Left cardiac atrium (tissue), 4 donors: ENCODE data around the gene FAU. TPM values are rescaled to one million over a fixed set of nuclear protein-coding genes. Genes with fewer than 3 reads are reported as not detected.
"Not testable (repeated sequence)": the region's sequence is repeated elsewhere in the genome, so short reads cannot be mapped to it uniquely, and the experiment has no call there.

Experiments used
- ATAC-seq, 2 donors: fragments of 200-7000 bp; cut with Tn5 transposase; one replicate each; pipeline ENCODE4 v1.9.1; 2020; ENCODE audit warnings: mild to moderate bottlenecking in 2 of 2, moderate library complexity in 2 of 2
- DNase-seq: peaks from one replicate; pipeline ENCODE4 v3.0.0-alpha.2; 2020
- intact Hi-C, 2 donors: fragments of 100-400 bp; cut with DNase I; formaldehyde crosslinking; loops; one replicate each; pipeline versions ENCODE4 v1.14.1 to v1.15.1; 2022 to 2023
- long read RNA-seq: library from polyadenylated mRNA; unstranded; transcript quantifications from one replicate; pipeline ENCODE4 v2.0.0, GENCODE V29; 2021
- total RNA-seq, 2 donors: library from RNA; stranded (reverse); fragmentation: NEBNext Ultra II Directional; extraction: Animal tissue kit (Norgen Biotek cat#: 25700); gene quantifications; one replicate each; pipeline ENCODE4 v1.2.1, GENCODE V29; 2021
- donor health status: DM: no; HTN: yes; CAD: no.
- donor health status: DM: no; HTN: yes; CAD: no; lungs with severe emphysema.
- donor health status: DM: yes; HTN: yes; CAD: no.
- donor health status: Dilated cardiomyopathy.

The FAU gene
- 100 to 1,000 TPM; 651 to 723 TPM for total RNA-seq
- long read RNA-seq, transcript FAU-207 (5 exons, 847 nt), result major isoform, 29 of 32 reads
- long read RNA-seq, partial matches to known transcripts, result 0 of 32 reads
- long read RNA-seq, other reads (novel, unspliced or antisense), result 0 of 32 reads

DNA sequence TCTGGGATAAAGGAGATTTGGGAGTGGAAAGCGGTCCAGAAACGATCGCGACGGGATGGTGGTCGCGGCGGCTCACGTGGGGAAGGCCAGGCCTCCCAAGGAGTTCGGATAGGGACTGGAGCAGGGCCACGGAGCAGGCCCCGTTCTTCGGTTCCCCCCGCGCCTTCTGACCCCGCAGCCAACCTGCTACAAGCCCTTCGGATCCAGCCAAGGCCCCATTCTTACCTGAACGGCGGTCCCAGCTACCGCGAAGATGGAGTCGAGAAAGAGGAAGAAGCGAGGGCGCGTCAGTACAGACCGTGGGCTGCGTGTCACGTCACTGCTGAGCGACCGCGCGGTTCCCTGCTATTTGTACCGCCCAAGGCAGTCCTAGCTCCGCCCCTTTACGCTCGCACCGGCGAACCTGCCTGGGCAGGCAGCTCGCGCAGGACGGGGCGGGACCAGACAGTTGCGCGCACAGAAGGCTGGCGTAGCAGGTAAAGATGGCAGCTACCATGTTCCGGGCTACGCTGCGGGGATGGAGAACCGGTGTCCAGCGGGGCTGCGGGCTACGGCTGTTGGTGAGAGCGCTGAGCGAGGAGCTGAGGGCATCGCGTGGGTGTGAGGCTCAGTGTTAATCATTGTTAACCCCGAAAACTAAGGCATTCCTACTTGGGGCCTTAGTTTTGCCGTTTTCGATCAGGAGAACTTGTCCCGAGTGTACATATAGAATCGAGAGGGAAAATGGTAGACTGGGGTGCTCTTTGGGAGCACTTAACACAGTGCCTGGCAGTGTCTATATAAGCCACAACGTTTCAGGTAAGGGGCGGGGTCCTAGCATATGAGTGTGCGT, at the start of gene FAU, which contains the start of gene MRPL49:
TSS of gene FAU (minus strand) at position 270 of the 832 bp plus-strand sequence. CDS start 321 bp downstream, outside the sequence.
TSS of gene MRPL49 (plus strand) at position 457 of the 832 bp plus-strand sequence. CDS start at position 483, 26 bp downstream.
- DNase-seq, result peak; percentile 99
- intact Hi-C loops, result loop anchor here in 1 of 2 donors (5.0 kb wide), 1 partner anchor 60 kb away; the partner anchor contains the start of gene CAPN1
- peak; percentile 91 to 93 for ATAC-seq

DNA sequence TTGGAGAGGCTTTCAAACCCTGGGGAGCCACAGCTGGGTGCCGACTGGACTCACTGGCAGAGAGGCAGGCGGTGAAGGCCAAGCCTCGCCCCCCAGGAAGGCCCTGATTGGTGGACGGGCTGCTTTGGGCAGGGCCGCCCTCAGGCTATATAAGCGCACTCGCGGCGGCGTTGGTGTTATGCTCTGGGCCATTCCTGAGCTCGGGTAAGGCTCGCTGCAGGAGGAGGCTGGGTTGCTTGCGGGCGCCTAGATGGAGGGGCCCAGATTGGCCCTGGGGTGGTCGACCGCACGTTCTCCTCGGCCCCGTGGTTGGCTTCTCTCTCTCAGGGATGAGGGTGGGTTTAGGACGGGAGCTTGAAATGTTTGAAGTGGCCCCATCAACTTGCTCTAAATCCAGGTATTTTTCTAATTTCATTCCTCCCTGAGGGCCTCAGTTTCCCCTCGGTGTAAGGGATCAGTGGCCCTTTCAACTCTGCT, 48.2 kb upstream of the FAU start, which contains the start of gene SPDYC:
TSS of gene SPDYC (plus strand) at position 176 of the 477 bp plus-strand sequence. CDS start 1,125 bp downstream, outside the sequence.
- intact Hi-C loops, result no loop called here
- DNase-seq (no peak), ATAC-seq (no peak)

DNA sequence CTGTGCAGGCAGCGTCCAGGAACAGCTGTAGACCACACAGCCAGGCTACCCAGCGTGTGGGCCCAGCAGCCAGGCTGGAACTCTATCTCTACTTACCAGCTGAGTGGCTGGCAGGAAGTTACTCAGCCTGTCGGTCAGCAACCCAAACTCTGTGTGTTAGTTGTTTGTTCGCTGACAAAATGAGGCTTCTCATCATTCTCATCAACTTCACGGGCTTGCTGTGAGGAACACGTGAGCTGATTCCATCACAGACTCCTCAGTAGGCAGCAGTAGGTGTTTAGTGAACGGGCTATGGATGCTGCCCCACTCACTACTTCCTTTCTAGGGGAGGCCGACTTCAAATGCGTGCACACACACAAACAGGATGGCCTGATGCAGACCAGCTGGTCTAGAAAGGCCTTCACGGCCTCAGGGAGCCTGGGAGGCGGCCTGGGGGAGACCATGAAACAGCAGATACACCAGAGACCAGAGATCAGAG, 47.3 kb upstream of the FAU start:
- DNase-seq (no peak), ATAC-seq (no peak)
- intact Hi-C loops, result no loop called here

DNA sequence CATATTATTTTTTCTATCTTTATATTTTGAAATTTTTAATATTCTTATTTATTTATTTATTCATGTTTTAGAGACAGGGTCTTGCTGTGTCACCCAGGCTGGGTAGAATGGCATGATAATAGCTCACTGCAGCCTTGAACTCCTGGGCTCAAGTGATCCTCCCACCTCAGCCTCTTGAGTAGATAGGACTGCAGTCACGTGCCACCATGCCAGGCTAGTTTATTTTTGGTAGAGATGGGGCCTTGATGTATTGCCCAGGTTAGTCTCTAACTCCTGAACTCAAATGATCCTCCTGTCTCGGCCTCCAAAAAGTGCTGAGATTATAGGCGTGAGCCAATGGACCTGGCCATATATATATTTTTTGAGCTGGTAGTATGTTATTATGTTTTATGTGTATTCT, 45.7 kb upstream of the FAU start:
- no peak for ATAC-seq
- intact Hi-C loops, result no loop called here
- no peak for DNase-seq

DNA sequence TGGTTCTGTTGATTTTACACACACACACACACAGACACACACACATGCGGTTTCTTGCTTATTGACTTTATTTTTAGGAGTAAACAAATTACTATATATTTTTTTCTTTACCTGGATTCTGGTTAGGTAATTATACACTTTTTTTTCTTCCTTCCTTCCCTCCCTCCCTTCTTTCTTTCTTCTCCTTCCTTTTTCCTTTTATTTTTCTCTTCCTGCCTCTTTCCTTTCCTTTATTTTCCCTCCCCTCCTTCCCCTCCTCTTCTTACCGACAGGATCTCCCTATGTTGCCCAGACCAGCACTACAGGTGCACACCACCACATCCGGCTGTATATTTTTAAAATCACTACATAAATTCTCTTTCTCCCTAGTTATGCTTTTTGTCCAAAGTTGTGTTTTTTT, 45.0 kb upstream of the FAU start:
- no peak for DNase-seq
- intact Hi-C loops, result no loop called here
- ATAC-seq, result no peak

DNA sequence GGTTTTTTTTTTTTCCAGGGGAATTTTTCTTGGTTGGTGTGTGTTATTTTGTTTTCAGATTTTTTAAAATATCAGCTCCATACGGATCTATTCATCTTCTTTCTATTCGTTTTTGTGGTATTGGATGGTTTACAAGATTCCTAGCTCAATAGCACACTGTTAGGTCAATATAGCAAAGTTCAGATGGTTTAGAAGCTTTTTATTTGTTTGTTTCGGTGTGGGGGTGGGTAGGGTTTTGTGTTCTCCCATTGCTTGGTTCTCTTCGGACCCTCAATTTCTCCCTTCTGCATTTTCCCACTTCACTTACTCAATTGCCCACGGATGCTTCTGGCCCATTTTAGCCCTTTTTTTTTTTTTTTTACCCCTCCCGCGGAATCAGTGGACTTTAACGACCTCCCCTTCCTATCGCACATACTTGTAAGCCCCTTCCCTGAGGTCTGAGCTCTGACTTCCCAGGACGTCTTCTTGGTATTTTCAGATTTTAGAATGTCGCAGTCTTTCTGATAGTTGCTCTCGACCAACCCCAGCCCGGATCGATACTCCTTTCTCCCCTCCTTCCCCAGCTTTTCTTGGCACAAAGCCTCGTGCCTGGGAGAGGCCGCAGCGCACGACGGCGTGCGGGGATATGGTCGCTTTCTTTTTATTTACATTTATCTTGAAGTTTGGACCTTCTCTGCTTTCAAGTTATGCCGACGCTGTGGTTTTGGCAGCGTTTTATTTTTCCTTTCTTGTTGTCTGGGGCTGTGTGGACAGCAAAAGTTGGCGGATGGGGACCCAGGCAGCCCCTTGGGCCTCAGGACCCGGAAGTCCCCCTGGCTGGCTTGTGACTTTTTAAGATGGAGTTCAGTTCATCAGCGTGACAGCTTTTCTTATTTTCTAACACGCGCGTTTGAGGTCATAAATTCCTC, 43.7 kb upstream of the FAU start:
- intact Hi-C loops, result no loop called here
- ATAC-seq, result no peak
- DNase-seq, result no peak

DNA sequence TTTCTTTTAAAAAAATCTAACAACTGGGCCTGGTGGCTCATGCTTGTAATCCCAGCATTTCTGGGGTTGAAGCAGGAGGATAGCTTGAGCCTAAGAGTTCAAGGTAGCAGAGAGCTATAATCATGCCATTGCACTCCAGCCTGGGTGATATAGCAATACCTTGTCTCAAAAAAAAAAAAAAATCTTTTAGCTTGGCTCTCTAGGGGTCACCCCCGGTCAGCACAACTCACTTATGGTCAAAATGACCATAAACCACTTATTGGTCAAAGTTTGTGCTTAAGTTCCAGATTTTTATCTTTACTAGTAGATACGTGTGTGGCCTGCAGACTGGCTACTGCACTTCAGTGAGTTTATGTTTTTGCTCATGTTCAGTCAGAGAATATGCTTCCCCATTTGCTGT, 41.8 kb upstream of the FAU start:
- intact Hi-C loops, result no loop called here
- ATAC-seq (no peak), DNase-seq (no peak)

DNA sequence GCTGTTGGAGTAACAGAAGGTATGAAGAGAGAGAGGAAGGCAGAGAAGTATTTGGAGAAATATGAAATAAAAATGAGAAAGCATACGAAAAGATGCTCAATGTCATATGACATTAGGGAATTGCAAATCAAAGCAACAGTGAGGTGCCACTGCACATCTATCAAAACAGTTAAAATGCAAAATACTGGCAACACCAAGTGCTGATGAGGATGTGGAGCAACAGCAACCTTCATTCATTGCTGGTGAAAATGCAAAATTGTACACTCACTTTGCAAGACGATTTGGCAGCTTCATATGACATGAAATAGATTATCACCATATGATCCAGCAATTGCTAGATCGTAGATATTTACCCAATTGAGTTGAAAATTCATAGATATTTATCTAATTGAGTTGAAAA, 38.7 kb upstream of the FAU start:
- DNase-seq (no peak), ATAC-seq (no peak)
- intact Hi-C loops, result no loop called here

DNA sequence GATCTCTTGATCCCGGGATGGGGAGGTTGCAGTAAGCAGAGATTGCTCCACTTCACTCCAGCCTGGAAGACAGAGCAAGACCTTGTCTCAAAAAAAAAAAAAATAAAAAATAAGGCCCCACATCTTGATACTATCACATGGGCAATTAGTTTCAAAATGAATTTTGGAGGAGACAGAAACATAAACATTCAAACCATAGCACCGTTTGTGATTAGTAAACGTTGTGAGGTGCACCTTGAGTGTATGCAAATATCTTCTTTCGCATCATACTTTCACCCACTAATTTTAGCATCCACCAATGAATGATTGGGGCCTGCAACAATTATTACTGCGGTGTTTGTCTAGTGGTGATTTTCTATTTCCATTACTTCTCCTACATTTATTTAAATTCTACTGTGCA, 37.1 kb upstream of the FAU start:
- DNase-seq (no peak), ATAC-seq (no peak)
- intact Hi-C loops, result no loop called here

DNA sequence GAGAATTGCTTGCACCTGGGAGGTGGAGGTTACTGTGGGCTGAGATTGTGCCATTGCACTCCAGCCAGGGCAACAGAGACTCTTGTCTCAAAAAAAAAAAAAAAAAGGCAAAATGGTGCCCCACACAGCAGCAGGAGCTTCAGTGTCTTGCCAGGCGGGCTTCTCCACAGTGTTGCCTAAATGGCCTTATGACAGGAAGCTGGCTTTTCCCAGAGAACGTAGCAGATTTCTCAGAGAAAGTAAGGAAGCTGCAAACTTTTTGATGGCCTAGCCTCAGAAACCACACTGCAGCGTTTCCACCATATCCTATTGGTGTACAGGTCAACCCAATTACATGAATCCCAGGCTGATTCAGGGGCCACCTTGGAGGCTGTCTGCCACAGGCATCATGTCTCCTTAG, 35.4 kb upstream of the FAU start:
- DNase-seq (no peak), ATAC-seq (no peak)
- intact Hi-C loops, result no loop called here

DNA sequence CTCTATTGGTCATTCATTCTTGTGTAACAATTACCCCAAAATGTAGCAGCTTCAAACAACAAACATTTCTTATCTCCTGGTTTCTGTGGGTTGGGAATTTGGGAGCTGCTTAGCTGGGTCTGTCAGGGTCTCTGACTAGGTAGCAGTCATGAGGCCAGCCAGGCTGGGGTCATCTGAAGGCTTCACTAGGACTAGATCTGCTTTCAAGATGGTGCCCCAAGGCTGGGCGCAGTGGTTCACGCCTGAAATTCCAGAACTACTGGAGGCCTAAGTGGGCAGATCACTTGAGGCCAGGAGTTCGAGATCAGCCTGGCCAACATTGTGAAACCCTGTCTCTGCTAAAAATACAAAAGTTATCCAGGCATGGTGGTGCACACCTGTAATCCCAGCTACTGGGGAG, 35.0 kb upstream of the FAU start:
- DNase-seq (no peak), ATAC-seq (no peak)
- intact Hi-C loops, result no loop called here

DNA sequence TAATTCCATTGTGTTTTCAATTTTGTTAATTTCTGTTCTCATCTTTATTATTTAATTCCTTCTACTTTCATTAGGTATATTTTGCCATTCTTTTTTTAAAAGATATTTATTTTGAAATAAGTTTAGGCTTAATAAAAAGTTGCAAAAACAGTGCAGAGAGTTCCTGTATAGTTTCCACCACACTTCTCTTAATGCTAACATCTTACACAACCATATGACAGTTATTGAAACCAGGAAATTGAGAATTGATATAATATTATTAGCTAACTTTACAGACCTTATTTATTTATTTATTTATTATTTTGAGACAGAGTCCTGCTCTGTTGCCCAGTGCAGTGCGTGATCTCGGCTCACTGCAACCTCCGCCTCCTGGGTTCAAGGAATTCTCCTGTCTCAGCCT, 34.3 kb upstream of the FAU start:
- no peak for ATAC-seq
- intact Hi-C loops, result no loop called here
- DNase-seq, result no peak

DNA sequence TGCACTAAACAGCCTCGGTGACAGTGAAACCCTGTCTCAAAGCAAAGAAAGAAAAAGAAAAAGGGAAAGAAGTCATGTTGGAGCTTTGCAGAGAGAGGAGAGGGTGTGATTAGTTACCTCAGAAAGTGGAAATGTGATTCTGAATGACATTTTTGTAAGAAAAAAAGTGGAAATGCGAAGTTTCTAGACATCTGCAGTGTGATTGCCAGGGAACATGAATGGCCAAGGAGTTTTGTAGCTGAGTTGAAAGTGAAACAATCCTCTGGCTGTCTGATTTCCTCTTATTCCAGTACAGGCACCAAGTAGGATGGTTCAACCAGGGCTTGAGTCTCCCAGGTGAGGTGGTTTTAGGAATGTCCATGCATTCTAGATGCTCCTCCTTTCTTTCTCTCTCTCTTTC, 30.2 kb upstream of the FAU start:
- ATAC-seq (no peak), DNase-seq (no peak)
- intact Hi-C loops, result no loop called here

DNA sequence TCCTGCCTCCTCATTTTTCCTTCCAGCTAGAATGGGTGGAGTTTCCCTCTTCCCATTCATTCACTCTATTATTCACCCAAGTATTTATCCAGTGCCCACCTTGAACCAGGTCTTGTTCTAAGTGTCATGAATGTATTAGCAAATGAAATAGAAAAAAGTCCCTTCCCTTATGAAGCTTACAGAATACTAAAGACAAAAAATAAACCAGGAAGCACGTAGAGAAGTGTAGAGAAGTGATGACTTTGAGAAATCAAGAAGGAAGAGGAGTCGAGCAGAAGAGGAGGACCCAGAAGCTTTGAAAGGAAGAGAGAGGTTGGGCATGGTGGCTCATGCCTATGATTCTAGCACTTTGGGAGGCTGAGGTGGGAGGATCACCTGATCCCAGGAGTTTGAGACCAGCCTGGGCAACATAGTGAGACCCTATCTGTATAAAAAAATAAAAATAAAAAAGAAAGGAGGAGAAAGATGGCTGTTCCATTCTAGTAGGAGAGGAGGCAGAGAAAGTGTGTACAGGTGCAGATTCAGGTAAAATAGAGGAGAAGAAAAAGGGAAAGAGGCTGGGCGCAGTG, 29.5 kb upstream of the FAU start:
- DNase-seq, result no peak
- intact Hi-C loops, result no loop called here
- no peak for ATAC-seq

DNA sequence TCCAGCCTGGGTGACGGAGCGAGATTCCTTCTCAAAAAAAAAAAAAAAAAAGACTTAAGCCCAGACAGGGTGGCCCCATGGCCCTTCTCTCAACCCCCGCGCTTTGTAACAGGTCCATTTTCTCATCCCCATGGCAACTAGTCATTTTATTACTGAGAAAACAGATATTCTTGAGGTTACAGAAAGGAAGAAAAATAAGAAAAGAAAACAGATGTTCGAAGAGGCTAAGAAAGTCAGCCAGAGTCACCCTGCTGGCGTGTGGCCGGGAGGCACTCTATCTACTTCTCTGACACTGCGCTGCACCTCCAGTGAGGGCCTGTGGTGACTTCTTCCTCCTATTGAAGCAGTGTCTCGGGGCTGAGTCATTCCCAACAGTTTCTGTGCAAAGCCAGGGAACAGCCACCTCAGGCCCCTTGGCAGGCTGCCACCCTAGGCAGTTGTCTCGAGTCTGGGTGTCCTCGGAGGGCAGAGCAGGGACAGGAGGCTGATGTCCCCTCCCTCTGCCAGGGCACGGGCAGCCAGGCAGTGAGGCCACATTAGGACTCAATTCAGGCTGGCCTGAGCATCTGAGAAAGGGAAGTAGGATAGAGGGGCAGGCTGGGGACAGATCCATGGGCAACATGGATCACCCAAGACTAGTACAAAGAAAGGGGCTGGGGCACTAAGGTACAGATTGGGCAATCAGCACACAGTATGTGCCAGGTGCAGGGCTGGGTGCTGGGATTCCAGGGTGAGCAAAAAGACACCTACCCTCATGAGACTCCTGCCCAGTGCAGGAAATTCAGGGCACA, 28.8 kb upstream of the FAU start:
- intact Hi-C loops, result no loop called here
- ATAC-seq, result peak; percentile 92 to 97
- DNase-seq, result peak; percentile 89

DNA sequence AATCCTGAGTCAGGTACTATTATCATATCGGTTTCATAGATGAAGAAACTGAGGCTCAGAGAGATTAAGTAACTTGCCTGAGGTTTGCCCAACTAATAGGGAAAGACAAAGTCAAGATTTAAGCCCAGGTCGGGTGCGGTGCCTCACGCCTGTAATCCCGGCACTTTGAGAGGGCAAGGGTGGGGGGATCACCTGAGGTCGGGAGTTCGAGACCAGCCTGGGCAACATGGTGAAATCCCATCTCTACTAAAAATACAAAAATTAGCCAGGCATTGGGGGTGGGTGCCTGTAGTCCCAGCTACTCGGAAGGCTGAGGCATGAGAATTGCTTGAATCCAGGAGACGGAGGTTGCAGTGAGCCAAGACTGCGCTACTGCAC, 28.2 kb upstream of the FAU start:
- not testable (repeated sequence) for DNase-seq

DNA sequence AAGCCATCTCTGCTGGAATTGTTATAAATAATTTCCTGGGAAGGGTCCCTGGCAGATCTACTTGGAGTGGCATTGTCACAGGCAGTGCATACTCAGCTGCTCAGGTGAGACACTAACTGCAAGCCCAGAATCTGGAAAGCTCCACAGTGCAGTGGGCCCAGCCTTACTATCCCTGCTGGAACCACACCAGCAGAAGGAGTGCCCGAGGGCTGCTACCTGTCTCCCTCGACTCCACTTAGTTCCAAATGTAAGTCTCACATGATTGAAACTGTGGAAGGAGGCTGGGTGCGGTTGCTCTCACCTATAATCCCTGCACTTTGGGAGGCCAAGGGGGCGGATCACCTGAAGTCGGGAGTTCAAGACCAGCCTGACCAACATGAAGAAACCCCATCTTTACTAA, 26.7 kb upstream of the FAU start:
- intact Hi-C loops, result no loop called here
- DNase-seq (no peak), ATAC-seq (no peak)

More for the DNA sequence above, 28.2 kb upstream of the FAU start:
- intact Hi-C loops, ATAC-seq: not testable (repeated sequence)

DNA sequence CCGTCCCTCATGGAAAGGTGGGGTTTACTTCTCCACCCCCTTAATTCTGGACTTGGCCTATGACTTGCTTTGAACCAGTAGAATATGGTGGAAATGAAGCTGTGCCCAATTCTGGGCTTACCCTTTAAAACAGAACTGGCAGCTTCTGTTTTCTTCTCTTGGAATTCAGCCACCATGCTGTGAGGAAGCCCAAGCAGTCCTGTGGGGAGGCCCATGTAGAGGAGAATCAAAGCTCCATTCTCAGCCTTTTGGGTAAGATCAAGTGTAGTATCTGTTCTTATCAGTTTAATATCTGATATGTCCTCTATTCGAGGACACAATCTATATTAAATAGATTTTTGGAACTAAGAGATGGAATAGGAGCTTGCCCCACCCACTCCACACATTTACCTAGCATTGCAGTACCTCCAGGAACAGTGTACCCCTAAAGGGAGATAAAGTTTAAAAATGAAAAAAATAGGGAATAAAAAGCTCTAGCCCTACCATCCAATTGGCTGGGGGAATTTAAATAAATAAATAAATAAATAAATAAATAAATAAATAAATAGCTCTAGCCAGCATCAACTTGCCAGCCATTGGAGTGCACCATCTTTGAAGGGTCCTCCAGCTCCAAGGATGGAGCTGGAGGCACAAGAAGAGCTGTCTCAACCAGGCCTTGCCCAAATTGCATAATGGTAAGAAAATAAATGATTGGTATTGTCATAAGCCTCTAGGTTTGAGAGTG, 25.6 kb upstream of the FAU start:
- no peak for ATAC-seq
- DNase-seq, result no peak
- intact Hi-C loops, result no loop called here
